HFFc6 (cell line): ENCODE results near the gene BRPF3. TPM values are rescaled to one million over a fixed set of nuclear protein-coding genes. Genes with fewer than 3 reads are reported as not detected.
"Not testable (repeated sequence)": the region's sequence is repeated elsewhere in the genome, so short reads cannot be mapped to it uniquely, and the experiment has no call there.

Experiments
- DNase-seq: peaks from one replicate; pipeline ENCODE4 v3.0.0-alpha.2; 2018
- H3K27ac Mint-ChIP-seq: 2 replicates; pipeline ENCODE4 v1.8.0; 2020; ENCODE audit warnings: mild to moderate bottlenecking, mixed read lengths
- H3K27me3 Mint-ChIP-seq: 2 replicates; pipeline ENCODE4 v1.8.0; 2021; ENCODE audit warnings: mild to moderate bottlenecking, moderate library complexity, mixed read lengths; ENCODE audit not compliant: insufficient read depth
- H3K36me3 Mint-ChIP-seq: 2 replicates; pipeline ENCODE4 v1.8.0; 2021; ENCODE audit warnings: low read depth, mixed read lengths
- H3K4me1 Mint-ChIP-seq: 2 replicates; pipeline ENCODE4 v1.8.0; 2020; ENCODE audit warnings: low read depth, mixed read lengths
- H3K4me3 Mint-ChIP-seq: 2 replicates; pipeline ENCODE4 v1.8.0; 2020; ENCODE audit warnings: mild to moderate bottlenecking, moderate library complexity, mixed read lengths
- H3K9me3 Mint-ChIP-seq: 2 replicates; pipeline ENCODE4 v1.8.0; 2020; ENCODE audit warnings: mild to moderate bottlenecking, mixed read lengths
- total RNA-seq, 6 experiments: library from RNA; stranded (reverse); fragmentation: NEBNext Ultra II Directional; extraction: Animal tissue kit (Norgen Biotek cat#: 25700); gene quantifications; 2 replicates in 1 of 6; 3 replicates in 5 of 6; pipeline ENCODE4 v1.2.3, GENCODE V29; 2021
- TF ChIP-seq, protein P1 (sequence below): fragments of 200-600 bp; sonication (generic); IDR thresholded peaks from 2 replicates; pipeline ENCODE4 v1.5.0; 2021; ENCODE audit warnings: antibody characterized with exemption, mild to moderate bottlenecking

The BRPF3 gene
- total RNA-seq, 6 experiments from 2014 or later, result 26.5 to 32.4 (median 28.9) TPM

DNA sequence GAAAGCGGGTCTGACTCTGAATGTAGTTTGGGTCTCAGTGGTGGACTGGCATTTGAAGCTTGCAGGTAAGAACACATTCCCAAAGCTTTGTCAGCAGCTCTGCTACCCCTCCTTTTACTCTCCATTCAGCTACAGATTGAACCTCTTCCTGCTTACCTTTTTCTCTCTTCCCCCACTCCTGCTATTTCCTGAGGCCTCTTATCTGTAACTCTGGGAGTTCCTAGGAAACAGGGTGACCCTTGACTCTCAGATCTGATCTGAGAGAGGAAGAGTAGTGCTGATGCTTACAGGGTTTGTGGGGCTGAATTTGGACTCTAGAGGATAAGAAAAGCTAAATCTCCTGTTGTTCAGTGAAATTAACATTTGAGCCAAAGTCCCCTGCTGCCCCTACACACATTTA lies 21.4 kb downstream of the BRPF3 start:
- peaks cover 37% of the 10 kb centered on the region for H3K36me3 Mint-ChIP-seq
- peaks cover 11% of the 10 kb centered on the region; the same call in 1 of the 2 replicates for H3K4me1 Mint-ChIP-seq
- H3K27ac Mint-ChIP-seq, result no peak overlapping the region
- TF ChIP-seq, protein P1, sequence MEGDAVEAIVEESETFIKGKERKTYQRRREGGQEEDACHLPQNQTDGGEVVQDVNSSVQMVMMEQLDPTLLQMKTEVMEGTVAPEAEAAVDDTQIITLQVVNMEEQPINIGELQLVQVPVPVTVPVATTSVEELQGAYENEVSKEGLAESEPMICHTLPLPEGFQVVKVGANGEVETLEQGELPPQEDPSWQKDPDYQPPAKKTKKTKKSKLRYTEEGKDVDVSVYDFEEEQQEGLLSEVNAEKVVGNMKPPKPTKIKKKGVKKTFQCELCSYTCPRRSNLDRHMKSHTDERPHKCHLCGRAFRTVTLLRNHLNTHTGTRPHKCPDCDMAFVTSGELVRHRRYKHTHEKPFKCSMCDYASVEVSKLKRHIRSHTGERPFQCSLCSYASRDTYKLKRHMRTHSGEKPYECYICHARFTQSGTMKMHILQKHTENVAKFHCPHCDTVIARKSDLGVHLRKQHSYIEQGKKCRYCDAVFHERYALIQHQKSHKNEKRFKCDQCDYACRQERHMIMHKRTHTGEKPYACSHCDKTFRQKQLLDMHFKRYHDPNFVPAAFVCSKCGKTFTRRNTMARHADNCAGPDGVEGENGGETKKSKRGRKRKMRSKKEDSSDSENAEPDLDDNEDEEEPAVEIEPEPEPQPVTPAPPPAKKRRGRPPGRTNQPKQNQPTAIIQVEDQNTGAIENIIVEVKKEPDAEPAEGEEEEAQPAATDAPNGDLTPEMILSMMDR, result no peak
- DNase-seq, result no peak
- H3K27me3 Mint-ChIP-seq, result no peaks in the 10 kb centered on the region; the same call in none of the 2 replicates
- no peak overlapping the region for H3K4me3 Mint-ChIP-seq
- H3K9me3 Mint-ChIP-seq, result no peaks in the 10 kb centered on the region

DNA sequence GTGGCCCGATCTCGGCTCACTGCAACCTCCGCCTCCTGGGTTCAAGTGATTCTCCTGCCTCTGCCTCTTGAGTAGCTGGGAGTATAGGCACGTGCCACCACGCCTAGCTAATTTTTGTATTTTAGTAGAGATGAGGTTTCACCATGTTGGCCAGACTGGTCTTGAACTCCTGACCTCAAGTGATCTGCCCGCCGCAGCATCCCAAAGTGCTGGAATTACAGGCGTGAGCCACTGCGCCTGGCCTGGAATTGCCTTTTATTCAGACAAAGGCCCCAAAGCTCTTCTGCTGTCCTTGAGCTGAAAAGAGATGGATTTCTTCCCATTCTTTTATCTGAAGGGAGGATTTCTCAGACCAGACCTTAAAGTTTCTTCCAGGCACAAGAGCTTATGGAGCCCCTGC lies 22.0 kb downstream of the BRPF3 start:
- Mint-ChIP-seq H3K4me1 (peaks cover 11% of the 10 kb centered on the region; the same call in 1 of the 2 replicates), H3K36me3 (peaks cover 38% of the 10 kb centered on the region)
- not testable (repeated sequence) for DNase-seq, H3K4me3 Mint-ChIP-seq, H3K27me3 Mint-ChIP-seq, H3K27ac Mint-ChIP-seq, H3K9me3 Mint-ChIP-seq

DNA sequence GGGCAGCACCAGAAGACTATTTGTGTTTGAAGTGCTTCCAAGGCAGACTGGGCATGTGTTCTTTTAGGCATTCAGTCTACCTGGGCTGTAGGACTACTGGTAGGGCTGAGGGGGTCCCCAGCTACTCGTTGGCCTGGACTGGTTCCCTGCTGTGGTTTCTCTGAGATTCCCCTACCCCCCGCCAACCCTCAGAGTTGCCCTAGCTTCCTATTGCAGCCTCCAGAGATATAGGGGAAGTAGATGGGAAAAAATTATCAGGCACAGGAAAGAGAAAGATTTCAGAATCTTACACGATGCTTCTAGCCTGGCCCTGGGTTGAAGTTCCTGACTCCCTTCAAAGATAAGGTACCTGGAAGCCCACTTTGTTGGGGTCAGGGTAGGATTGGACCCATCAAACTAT lies 22.5 kb downstream of the BRPF3 start:
- H3K36me3 Mint-ChIP-seq, result peaks cover 35% of the 10 kb centered on the region
- H3K9me3 Mint-ChIP-seq, result no peaks in the 10 kb centered on the region
- H3K4me3 Mint-ChIP-seq, result no peak overlapping the region
- H3K4me1 Mint-ChIP-seq, result peaks cover 11% of the 10 kb centered on the region; the same call in 1 of the 2 replicates
- H3K27ac Mint-ChIP-seq, result no peak overlapping the region
- TF ChIP-seq, protein P1, result no peak
- no peak for DNase-seq
- H3K27me3 Mint-ChIP-seq, result no peaks in the 10 kb centered on the region; the same call in none of the 2 replicates

DNA sequence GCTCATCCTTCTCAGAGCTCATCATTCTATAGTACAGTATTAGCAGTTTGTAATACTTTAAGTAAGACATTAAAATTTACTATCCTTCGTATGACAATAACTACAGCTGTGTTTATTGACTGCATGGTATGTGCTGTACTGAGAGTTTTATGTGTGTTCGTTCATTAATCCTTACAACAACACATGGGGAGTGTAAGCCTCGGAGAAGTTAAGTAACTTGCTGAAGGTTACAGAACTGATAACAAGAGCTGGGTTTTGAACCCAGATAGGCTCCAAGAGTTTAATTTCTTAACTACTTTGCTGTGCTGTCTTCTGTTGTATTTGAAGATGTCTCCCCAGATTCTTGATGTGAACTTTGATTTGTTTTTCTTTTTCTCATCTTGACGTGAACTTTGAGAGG lies 23.7 kb downstream of the BRPF3 start:
- TF ChIP-seq, protein P1, result no peak
- H3K4me1 Mint-ChIP-seq, result peaks cover 16% of the 10 kb centered on the region; the same call in 1 of the 2 replicates
- no peaks in the 10 kb centered on the region for H3K9me3 Mint-ChIP-seq
- no peak overlapping the region for H3K4me3 Mint-ChIP-seq
- H3K27me3 Mint-ChIP-seq, result no peaks in the 10 kb centered on the region; the same call in 1 of the 2 replicates
- no peak for DNase-seq
- H3K27ac Mint-ChIP-seq, result no peak overlapping the region
- H3K36me3 Mint-ChIP-seq, result peaks cover 28% of the 10 kb centered on the region

DNA sequence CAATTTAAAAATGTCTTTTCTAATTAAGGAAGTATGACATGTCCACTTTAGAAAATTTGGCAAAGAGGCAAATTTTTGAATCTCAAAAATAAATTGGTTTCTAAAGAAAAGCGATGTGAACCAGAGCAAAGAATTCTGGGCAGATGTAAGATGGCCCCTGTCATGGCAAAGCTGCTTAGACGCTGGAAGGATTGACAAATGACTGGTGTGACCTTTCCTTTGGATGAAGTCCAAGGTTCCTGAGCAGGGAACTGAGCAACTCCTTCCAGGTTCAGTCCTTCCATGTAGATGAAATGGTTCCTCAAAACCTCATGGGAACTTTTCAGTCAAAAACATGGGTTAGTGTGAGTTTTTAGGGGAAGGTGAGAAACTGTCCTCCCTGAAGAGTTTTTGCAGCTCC lies 25.1 kb downstream of the BRPF3 start:
- no peak overlapping the region for H3K27ac Mint-ChIP-seq

GRCh38 chr6:36222924-36223323 lies 26.4 kb downstream of the BRPF3 start:
- H3K4me1 Mint-ChIP-seq, result 0 out of 2 replicates have a peak, but pooled peaks cover 5% of the 10 kb centered on the region
- H3K36me3 Mint-ChIP-seq, result peaks cover 15% of the 10 kb centered on the region; the same call in 1 of the 2 replicates
- no peak overlapping the region for H3K27ac Mint-ChIP-seq
- no peak for DNase-seq
- TF ChIP-seq, protein P1, result no peak
- H3K9me3 Mint-ChIP-seq, result no peaks in the 10 kb centered on the region
- H3K27me3 Mint-ChIP-seq, result no peaks in the 10 kb centered on the region
- no peak overlapping the region for H3K4me3 Mint-ChIP-seq

More for the DNA sequence above, 25.1 kb downstream of the BRPF3 start:
- Mint-ChIP-seq H3K36me3 (peaks cover 18% of the 10 kb centered on the region; the same call in 1 of the 2 replicates), H3K9me3 (no peaks in the 10 kb centered on the region), H3K27me3 (no peaks in the 10 kb centered on the region), H3K4me1 (peaks cover 7% of the 10 kb centered on the region; the same call in 1 of the 2 replicates), H3K4me3 (no peak overlapping the region)
- no peak for DNase-seq
- TF ChIP-seq, protein P1, result no peak
